B cell (primary cell): ENCODE measurements around the gene EHF. TPM values are rescaled to one million over a fixed set of nuclear protein-coding genes. Genes with fewer than 3 reads are reported as not detected.

Experiments
- ATAC-seq: fragments of 200-7000 bp; cut with Tn5 transposase; one replicate; pipeline ENCODE4 v1.10.0; 2021; ENCODE audit warnings: low read depth, mild to moderate bottlenecking, moderate number of reproducible peaks, moderate library complexity
- CTCF ChIA-PET: fragments of 350-600 bp; sonication (Branson Sonifier 250); formaldehyde crosslinking; loops from one replicate; lab custom pipeline; 2021; ENCODE audit warnings: antibody characterized with exemption, inconsistent platforms; lab: Charles Lee
- POLR2A ChIA-PET: fragments of 350-600 bp; sonication (Branson Sonifier 250); formaldehyde crosslinking; loops from one replicate; lab custom pipeline; 2021; ENCODE audit warnings: antibody characterized with exemption; lab: Charles Lee
- DNase-seq: peaks from one replicate; pipeline ENCODE4 v3.0.0; 2013
- H2AFZ ChIP-seq: 2 replicates; pipeline ENCODE4 v1.6.1; 2012; ENCODE audit warnings: mild to moderate bottlenecking, low read depth, low read length; ENCODE audit not compliant: insufficient read depth, poor library complexity, severe bottlenecking
- H3K27ac ChIP-seq, 2 donors: 1 replicate in 1 of 2; 2 replicates in 1 of 2; pipeline ENCODE4 v1.5.1; 2012 to 2013; ENCODE audit warnings: low read length in 2 of 2, mild to moderate bottlenecking in 2 of 2, moderate library complexity in 1 of 2
- H3K27me3 ChIP-seq, 4 experiments: fragments of 200-600 bp in 1 of 4; sonication (generic) in 1 of 4; replicated peaks in 1 of 4; 1 replicate in 2 of 4; 2 replicates in 2 of 4; pipeline versions ENCODE4 v1.6.1 to v1.7.0; 2013 to 2016; ENCODE audit warnings: low read length in 3 of 4, mild to moderate bottlenecking in 2 of 4, mixed read lengths in 1 of 4, moderate library complexity in 1 of 4; ENCODE audit not compliant: insufficient read depth in 4 of 4, control insufficient read depth in 3 of 4; ENCODE audit errors: control extremely low read depth in 1 of 4
- H3K36me3 ChIP-seq, 2 experiments: replicated peaks in 1 of 2; 1 replicate in 1 of 2; 2 replicates in 1 of 2; pipeline versions ENCODE4 v1.6.1 to v1.7.1; 2013; ENCODE audit warnings: low read length in 1 of 2; ENCODE audit not compliant: insufficient read depth in 2 of 2, control insufficient read depth in 1 of 2; ENCODE audit errors: control extremely low read depth in 1 of 2, extremely low read depth in 1 of 2
- H3K4me1 ChIP-seq, 2 donors: fragments of 200-600 bp in 1 of 2; sonication (generic) in 1 of 2; 1 replicate in 1 of 2; 2 replicates in 1 of 2; pipeline versions ENCODE4 v1.5.1 to v1.6.1; 2013 to 2017; ENCODE audit warnings: low read length in 2 of 2; ENCODE audit not compliant: control insufficient read depth in 2 of 2, insufficient read depth in 2 of 2
- H3K4me2 ChIP-seq: replicated peaks from 2 replicates; pipeline ENCODE3; 2012; ENCODE audit warnings: mild to moderate bottlenecking, low read depth, low read length; ENCODE audit not compliant: poor library complexity, severe bottlenecking
- H3K4me3 ChIP-seq, 5 experiments: fragments of 200-600 bp in 1 of 5; sonication (generic) in 1 of 5; 1 replicate in 3 of 5; 2 replicates in 2 of 5; pipeline versions ENCODE4 v1.5.1 to v1.7.0; 2011 to 2016; ENCODE audit warnings: low read length in 4 of 5, mild to moderate bottlenecking in 4 of 5, low read depth in 2 of 5, control low read depth in 1 of 5, moderate library complexity in 1 of 5; ENCODE audit not compliant: insufficient read depth in 1 of 5; ENCODE audit errors: control extremely low read depth in 1 of 5, extremely low read depth in 1 of 5
- H3K79me2 ChIP-seq: fragments of 200-600 bp; sonication (generic); one replicate; pipeline ENCODE4 v1.6.0; 2016; ENCODE audit warnings: low read length; ENCODE audit not compliant: control insufficient read depth, insufficient read depth
- H3K9ac ChIP-seq: fragments of 200-600 bp; sonication (generic); 2 replicates; pipeline ENCODE4 v1.6.1; 2017; ENCODE audit warnings: mild to moderate bottlenecking, low read length, moderate library complexity
- H3K9me3 ChIP-seq, 3 donors: one replicate each; pipeline versions ENCODE4 v1.6.1 to v1.7.1; 2013; ENCODE audit warnings: low read length in 2 of 3; ENCODE audit not compliant: control insufficient read depth in 2 of 3, insufficient read depth in 1 of 3; ENCODE audit errors: control extremely low read depth in 1 of 3
- H4K20me1 ChIP-seq: 2 replicates; pipeline ENCODE4 v1.6.0; 2012; ENCODE audit warnings: mild to moderate bottlenecking, low read length; ENCODE audit not compliant: insufficient read depth, control insufficient read depth, poor library complexity, severe bottlenecking
- H3K27ac Mint-ChIP-seq: one replicate; pipeline ENCODE4 v1.8.0; 2021; ENCODE audit warnings: mixed read lengths
- H3K27me3 Mint-ChIP-seq: one replicate; pipeline ENCODE4 v1.8.0; 2021; ENCODE audit warnings: mixed read lengths
- H3K4me1 Mint-ChIP-seq: one replicate; pipeline ENCODE4 v1.8.0; 2021; ENCODE audit warnings: mixed read lengths
- H3K4me3 Mint-ChIP-seq: one replicate; pipeline ENCODE4 v1.8.0; 2021; ENCODE audit warnings: mixed read lengths
- H3K9me3 Mint-ChIP-seq: one replicate; pipeline ENCODE4 v1.8.0; 2022; ENCODE audit warnings: mixed read lengths; ENCODE audit not compliant: insufficient read depth
- CTCF ChIP-seq: fragments of 200-600 bp; IDR thresholded peaks from one replicate; pipeline ENCODE4 v1.8.0; 2022; ENCODE audit warnings: antibody characterized with exemption, mild to moderate bottlenecking
- EZH2 ChIP-seq: IDR thresholded peaks from 2 replicates; pipeline ENCODE4 v1.6.1; 2012; ENCODE audit warnings: borderline replicate concordance, low read depth, mild to moderate bottlenecking, moderate library complexity, low read length; ENCODE audit not compliant: insufficient read depth, poor library complexity, severe bottlenecking
- WGBS: methylation state at CpG from one replicate; pipeline ENCODE4 v1.1.5; 2013; ENCODE audit warnings: missing lambda C conversion rate; ENCODE audit not compliant: insufficient coverage; 5-methylcytosine and 5-hydroxymethylcytosine counted together
- intact Hi-C: fragments of 100-400 bp; cut with micrococcal nuclease; formaldehyde crosslinking; loops from one replicate; pipeline ENCODE4 v1.10.0; 2022
- polyA plus RNA-seq: library from polyadenylated mRNA; depleted of rRNA; stranded (reverse); fragments of >200 nt; gene quantifications from 2 replicates; pipeline ENCODE4 v1.2.3, GENCODE V29; 2012
- total RNA-seq, 2 donors: library from RNA; stranded (reverse); fragments of 120-200 nt in 1 of 2; gene quantifications; 1 replicate in 1 of 2; 2 replicates in 1 of 2; pipeline versions ENCODE4 v1.2.3 to v1.2.4, GENCODE V29; 2013 to 2022

EHF gene
- total and polyA plus RNA-seq, 2 donors (not counting 1 experiment from before 2014, with no cell fraction given) = not detected

GRCh38 chr11:34667810-34668582, 47.1 kb downstream of the EHF start:
- ChIA-PET POLR2A (no interaction called here), CTCF (no interaction called here)
- Histone ChIP-seq H3K4me3 (no peak overlapping the region), H3K79me2 (no peaks in the 10 kb centered on the region), H4K20me1 (no peaks in the 10 kb centered on the region), H3K36me3 (no peaks in the 10 kb centered on the region), H3K27ac (no peak overlapping the region), H3K4me2 (no peak overlapping the region), H3K9ac (no peak overlapping the region), H3K27me3 (no peaks in the 10 kb centered on the region), H3K4me1 (peaks cover 3 to 9% of the 10 kb centered on the region in 2 donors), H2AFZ (no peak overlapping the region), H3K9me3 (peaks cover 0 to 4% (median 0%) of the 10 kb centered on the region in 3 donors)
- Mint-ChIP-seq H3K4me3 (no peak overlapping the region), H3K9me3 (no peaks in the 10 kb centered on the region), H3K4me1 (peaks cover 15% of the 10 kb centered on the region), H3K27ac (no peak overlapping the region), H3K27me3 (peaks cover 6% of the 10 kb centered on the region)
- intact Hi-C loops = no loop called here
- TF ChIP-seq EZH2 (no peak), CTCF (no peak)
- DNase-seq (no peak), ATAC-seq (no peak)
- 83% methylated on average over 1 of the region's 4 CpGs for WGBS

DNA sequence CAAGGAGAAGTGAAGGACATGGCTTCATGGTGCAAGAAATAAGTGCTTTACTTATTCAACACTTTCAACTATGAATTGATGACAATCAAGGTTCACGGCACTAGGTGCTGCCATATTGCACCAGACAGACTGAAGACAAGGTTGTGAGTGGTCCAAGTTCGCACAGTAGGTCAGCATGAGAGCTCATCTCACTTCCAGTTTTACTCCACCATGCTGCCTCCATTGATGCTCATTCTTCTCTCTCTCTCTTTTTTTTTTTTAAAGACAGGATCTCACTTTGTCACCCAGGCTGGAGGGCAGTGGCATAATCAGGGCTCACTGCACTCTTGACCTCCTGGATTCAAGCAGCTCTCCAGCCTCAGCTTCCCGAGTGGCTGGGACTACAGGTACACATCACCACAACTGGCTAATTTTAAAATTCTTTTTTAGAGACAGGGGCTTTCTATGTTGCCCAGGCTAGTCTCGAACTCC, 47.7 kb downstream of the EHF start:
- Histone ChIP-seq H3K36me3 (no peaks in the 10 kb centered on the region), H3K79me2 (no peaks in the 10 kb centered on the region), H3K4me1 (peaks cover 3 to 9% of the 10 kb centered on the region in 2 donors), H3K27me3 (no peaks in the 10 kb centered on the region), H3K4me3 (no peak overlapping the region), H4K20me1 (no peaks in the 10 kb centered on the region), H3K27ac (no peak overlapping the region), H3K9me3 (peaks cover 0 to 4% (median 0%) of the 10 kb centered on the region in 3 donors), H3K4me2 (no peak overlapping the region), H2AFZ (no peak overlapping the region), H3K9ac (no peak overlapping the region)
- no peak for ATAC-seq
- H3K9me3 Mint-ChIP-seq = no peaks in the 10 kb centered on the region
- CTCF ChIA-PET = interaction anchor here (1.1 kb wide), 1 partner anchor 9 kb away, joined by 3 read pairs; no protein-coding TSS in a partner anchor
- POLR2A ChIA-PET = no interaction called here
- intact Hi-C loops = no loop called here
- no peak for TF ChIP-seq CTCF
- no peak for TF ChIP-seq EZH2
- H3K4me3 Mint-ChIP-seq = no peak overlapping the region
- peaks cover 15% of the 10 kb centered on the region for H3K4me1 Mint-ChIP-seq
- WGBS = 96% methylated on average over 4 of the region's 4 CpGs
- no peak for DNase-seq
- H3K27ac Mint-ChIP-seq = no peak overlapping the region
- peaks cover 6% of the 10 kb centered on the region for H3K27me3 Mint-ChIP-seq
